Measurements from ENCODE around the gene HSPA4L. TPM values are rescaled to one million over a fixed set of nuclear protein-coding genes. Genes with fewer than 3 reads are reported as not detected.

The HSPA4L gene
- total RNA-seq, 1 donor from 2014 or later, result 18.1 TPM

- peak; percentile 79 for DNase-seq (ENCODE audit: low read depth)
Observed at GRCh38 chr4:127783026-127783769, 1.1 kb downstream of the HSPA4L start.

- no peak for DNase-seq (ENCODE audit: low read depth)
Observed at GRCh38 chr4:127783955-127784770, 2.0 kb downstream of the HSPA4L start.

GRCh38 chr4:127788517-127788916 is 6.4 kb downstream of the HSPA4L start:
- DNase-seq (ENCODE audit: low read depth), result no peak

- no peak for DNase-seq (ENCODE audit: low read depth)
Observed at GRCh38 chr4:127791391-127791790, 9.3 kb downstream of the HSPA4L start.

- no peak for DNase-seq (ENCODE audit: low read depth)
Observed at GRCh38 chr4:127793528-127793927, 11.4 kb downstream of the HSPA4L start.

GRCh38 chr4:127799711-127800110 is 17.6 kb downstream of the HSPA4L start:
- DNase-seq (ENCODE audit: low read depth), result no peak

- peak; percentile 10 for DNase-seq (ENCODE audit: low read depth)
Observed at GRCh38 chr4:127809173-127809800, 27.2 kb downstream of the HSPA4L start.

GRCh38 chr4:127810551-127810950 is 28.4 kb downstream of the HSPA4L start:
- no peak for DNase-seq (ENCODE audit: low read depth)

- DNase-seq (ENCODE audit: low read depth), result no peak
Observed at GRCh38 chr4:127822430-127822829, 40.3 kb downstream of the HSPA4L start.

- DNase-seq (ENCODE audit: low read depth), result no peak
Observed at GRCh38 chr4:127828121-127828520, 46.0 kb downstream of the HSPA4L start.

GRCh38 chr4:127829014-127829413 is 46.9 kb downstream of the HSPA4L start:
- no peak for DNase-seq (ENCODE audit: low read depth)

- no peak for DNase-seq (ENCODE audit: low read depth)
Observed at GRCh38 chr4:127832585-127832984, 50.5 kb downstream of the HSPA4L start.

GRCh38 chr4:127843704-127844600 is 61.8 kb downstream of the HSPA4L start:
- no peak for DNase-seq (ENCODE audit: low read depth)

GRCh38 chr4:127844601-127845116 is 62.5 kb downstream of the HSPA4L start:
- no peak for DNase-seq (ENCODE audit: low read depth)

GRCh38 chr4:127846061-127846460 is 63.9 kb downstream of the HSPA4L start:
- DNase-seq (ENCODE audit: low read depth), result no peak

GRCh38 chr4:127846765-127847164 is 64.6 kb downstream of the HSPA4L start:
- DNase-seq (ENCODE audit: low read depth), result no peak

GRCh38 chr4:127849505-127850234 is 67.5 kb downstream of the HSPA4L start:
- no peak for DNase-seq (ENCODE audit: low read depth)

GRCh38 chr4:127852661-127853060 is 70.5 kb downstream of the HSPA4L start:
- no peak for DNase-seq (ENCODE audit: low read depth)

GRCh38 chr4:127856196-127856812 is 74.2 kb downstream of the HSPA4L start:
- no peak for DNase-seq (ENCODE audit: low read depth)

All from myocyte (in vitro differentiated cells).